B cell (primary cell): ENCODE measurements around the gene BSG.

ENCODE experiments used
- EZH2 ChIP-seq: IDR thresholded peaks from 2 replicates; pipeline ENCODE4 v1.6.1; 2012; ENCODE audit warnings: borderline replicate concordance, low read depth, mild to moderate bottlenecking, moderate library complexity, low read length; ENCODE audit not compliant: insufficient read depth, poor library complexity, severe bottlenecking
- TF ChIP-seq, protein P1 (sequence below): fragments of 200-600 bp; IDR thresholded peaks from one replicate; pipeline ENCODE4 v1.8.0; 2022; ENCODE audit warnings: antibody characterized with exemption, mild to moderate bottlenecking

DNA sequence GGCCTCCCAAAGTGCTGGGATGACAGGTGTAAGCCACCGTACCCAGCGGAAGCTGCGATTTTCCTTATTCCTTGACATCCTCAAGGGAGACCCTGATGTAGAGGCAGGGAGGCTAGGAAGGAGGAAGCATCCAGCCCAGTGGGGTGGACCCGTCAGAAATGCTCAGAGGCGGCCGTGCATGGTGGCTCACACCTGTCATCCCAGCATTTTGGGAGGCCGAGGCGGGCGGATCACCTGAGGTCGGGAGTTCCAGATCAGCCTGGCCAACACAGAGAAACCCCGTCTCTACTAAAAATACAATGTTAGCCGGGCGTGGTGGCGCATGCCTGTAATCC lies 17.0 kb upstream of the BSG start:
- TF ChIP-seq, protein P1, sequence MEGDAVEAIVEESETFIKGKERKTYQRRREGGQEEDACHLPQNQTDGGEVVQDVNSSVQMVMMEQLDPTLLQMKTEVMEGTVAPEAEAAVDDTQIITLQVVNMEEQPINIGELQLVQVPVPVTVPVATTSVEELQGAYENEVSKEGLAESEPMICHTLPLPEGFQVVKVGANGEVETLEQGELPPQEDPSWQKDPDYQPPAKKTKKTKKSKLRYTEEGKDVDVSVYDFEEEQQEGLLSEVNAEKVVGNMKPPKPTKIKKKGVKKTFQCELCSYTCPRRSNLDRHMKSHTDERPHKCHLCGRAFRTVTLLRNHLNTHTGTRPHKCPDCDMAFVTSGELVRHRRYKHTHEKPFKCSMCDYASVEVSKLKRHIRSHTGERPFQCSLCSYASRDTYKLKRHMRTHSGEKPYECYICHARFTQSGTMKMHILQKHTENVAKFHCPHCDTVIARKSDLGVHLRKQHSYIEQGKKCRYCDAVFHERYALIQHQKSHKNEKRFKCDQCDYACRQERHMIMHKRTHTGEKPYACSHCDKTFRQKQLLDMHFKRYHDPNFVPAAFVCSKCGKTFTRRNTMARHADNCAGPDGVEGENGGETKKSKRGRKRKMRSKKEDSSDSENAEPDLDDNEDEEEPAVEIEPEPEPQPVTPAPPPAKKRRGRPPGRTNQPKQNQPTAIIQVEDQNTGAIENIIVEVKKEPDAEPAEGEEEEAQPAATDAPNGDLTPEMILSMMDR: no peak
- TF ChIP-seq EZH2: no peak
